Spleen (tissue), 7 donors: ENCODE results near the gene NEDD4L.

ENCODE experiments used
- CTCF ChIP-seq, 11 experiments: fragments of 200-600 bp in 7 of 11; fragments of 450-650 bp in 4 of 11; sonication (generic) in 4 of 11; IDR thresholded peaks in 8 of 11; conservative IDR thresholded peaks in 3 of 11; 1 replicate in 7 of 11; 2 replicates in 4 of 11; pipeline versions ENCODE4 v1.4.0 to v1.8.0; 2016 to 2021; ENCODE audit warnings: antibody characterized with exemption in 11 of 11, inconsistent platforms in 4 of 11, mild to moderate bottlenecking in 1 of 11
- POLR2A ChIP-seq, 3 donors: fragments of 450-650 bp; IDR thresholded peaks; one replicate each; pipeline ENCODE4 v1.5.1; 2017; ENCODE audit warnings: antibody characterized with exemption in 3 of 3, mild to moderate bottlenecking in 1 of 3
- POLR2AphosphoS5 ChIP-seq, 3 donors: sonication (generic); formaldehyde crosslinking; IDR thresholded peaks; one replicate each; pipeline ENCODE4 v1.5.1; 2017; ENCODE audit warnings: antibody characterized with exemption in 3 of 3
- donor health status: DM: no; HTN: no; CAD: no; lungs with moderate emphysema.
- donor health status: DM: no; HTN: no; CAD: no.
- donor health status: DM: no; HTN: no; CAD: no.

- TF ChIP-seq CTCF (IDR thresholded peaks at IDR 0.05 in 8 of 11, conservative IDR thresholded peaks at IDR 0.05 in 3 of 11) (no peak), POLR2A (IDR thresholded peaks at IDR 0.05) (no peak), POLR2AphosphoS5 (IDR thresholded peaks at IDR 0.05) (no peak)
Observed at GRCh38 chr18:58087928-58088690, 44.1 kb downstream of the NEDD4L start.
